Mesangial cell (primary cell): Measurements from ENCODE around the gene GCHFR. TPM values are rescaled to one million over a fixed set of nuclear protein-coding genes. Genes with fewer than 3 reads are reported as not detected.

Experiments used
- total RNA-seq: library from RNA; depleted of rRNA; stranded (reverse); fragments of >200 nt; gene quantifications from 2 replicates; pipeline ENCODE4 v1.2.3, GENCODE V29; 2015

GCHFR gene
- 24.9 and 91.1 TPM in 2 replicates for total RNA-seq

DNA sequence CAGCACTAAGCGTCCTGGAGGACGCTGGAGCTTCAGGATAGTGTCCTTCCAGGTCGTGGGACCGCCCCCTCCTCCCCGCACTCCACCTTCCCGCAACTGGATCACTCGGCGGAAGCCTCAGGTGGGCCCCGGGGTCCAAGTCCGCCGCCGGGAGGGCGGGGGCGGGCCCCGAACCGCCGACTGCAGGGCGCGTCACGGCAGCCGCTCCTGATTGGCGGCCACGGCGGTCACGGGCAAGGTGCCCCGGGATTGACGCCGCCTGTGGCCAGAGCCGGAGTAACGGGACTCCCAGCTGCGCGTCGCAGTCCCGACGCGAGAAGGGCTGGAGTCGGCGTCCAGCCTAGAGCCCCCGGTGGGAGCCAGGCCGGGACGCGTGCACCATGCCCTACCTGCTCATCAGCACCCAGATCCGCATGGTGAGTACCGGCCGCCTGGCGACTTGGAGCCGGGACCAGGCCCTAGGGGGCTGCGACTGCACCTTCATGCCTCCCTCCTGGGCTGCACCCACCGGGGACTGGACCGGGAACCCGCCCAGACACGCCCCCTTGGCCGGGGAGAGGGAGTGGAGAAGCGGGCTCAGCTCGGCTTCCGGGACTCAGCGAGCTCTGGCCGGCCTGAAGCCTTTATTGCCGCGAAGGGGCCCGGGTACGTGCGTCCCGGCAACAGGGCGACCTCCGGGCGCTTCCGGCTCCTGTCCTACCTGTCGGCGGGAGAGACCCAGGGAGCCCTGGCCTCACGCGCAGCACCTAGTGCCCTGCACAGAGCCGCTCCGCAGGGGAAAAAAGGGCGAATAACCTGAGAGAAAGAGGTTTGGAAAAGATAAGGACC is at the start of gene GCHFR:
Gene GCHFR (plus strand): TSS at position 268 of the 828 bp plus-strand sequence. CDS start 113 bp downstream, at position 381.

GRCh38 chr15:40754883-40755811 is 8.7 kb upstream of the GCHFR start, which contains the start of gene RMDN3:
RMDN3 (minus strand) TSS chr15:40755254; CDS start chr15:40754783, 471 bp downstream.

DNA sequence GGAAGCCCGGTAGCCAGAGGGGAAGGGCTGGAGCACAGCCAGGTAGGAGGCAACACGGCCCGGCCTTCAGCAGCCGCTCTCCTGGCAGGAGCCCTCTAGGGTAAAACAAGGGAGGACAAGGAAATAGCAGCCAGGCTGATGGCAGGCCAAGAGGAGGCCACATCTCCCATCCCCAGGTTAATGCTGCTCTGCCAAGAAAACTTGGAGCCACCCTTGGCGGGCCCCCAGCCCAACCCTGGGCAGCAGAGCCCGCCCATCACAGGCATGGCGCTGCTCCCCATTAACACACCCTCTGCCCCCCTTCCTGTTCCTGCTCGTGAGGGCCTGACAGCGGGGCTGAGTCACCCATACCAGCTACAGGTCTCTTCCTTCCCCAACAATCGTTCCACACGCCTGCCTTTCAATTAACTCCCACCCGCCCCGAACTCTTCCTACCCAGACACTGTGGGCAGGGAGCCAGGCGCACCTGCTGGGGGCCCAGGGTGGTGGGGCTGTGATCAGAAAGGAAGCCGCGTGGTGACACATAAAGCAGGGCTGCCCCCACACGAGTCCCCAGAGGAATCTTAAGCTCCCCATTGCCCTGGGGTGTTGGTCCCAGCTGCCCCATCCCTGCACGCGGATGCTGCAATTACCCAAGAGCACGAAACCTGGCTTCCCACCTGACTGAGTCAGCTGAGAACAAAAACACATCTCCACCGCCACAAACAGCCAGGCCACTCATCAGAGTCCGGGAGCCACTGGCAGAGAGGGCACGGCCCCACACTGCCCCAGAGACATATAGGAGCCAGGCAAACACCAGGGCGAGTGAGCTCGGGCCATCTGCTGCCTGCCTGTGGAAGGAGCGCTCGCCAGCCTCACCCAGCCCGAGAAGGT is 5.6 kb downstream of the GCHFR start, which contains the start of gene C15orf62:
Gene C15orf62 (plus strand): TSS at position 707 of the 873 bp plus-strand sequence. CDS start 516 bp downstream, outside the sequence.

GRCh38 chr15:40807028-40807887 is 43.4 kb downstream of the GCHFR start, which contains the start of the genes DNAJC17 and ZFYVE19:
DNAJC17 (minus strand) TSS chr15:40807473; CDS start chr15:40807446, 27 bp downstream.
ZFYVE19 (plus strand) TSS chr15:40807089; CDS start chr15:40807590, 501 bp downstream.

Other genes starting within 250 kb of the GCHFR start
- gene CCDC32, start 199.0 kb upstream of the GCHFR start, total RNA-seq, result 17.1 and 17.6 TPM in 2 replicates
- gene RPUSD2, start 194.8 kb upstream of the GCHFR start, total RNA-seq, result 16.3 and 16.7 TPM in 2 replicates
- 1.3 and 27.4 TPM in 2 replicates for gene KNL1, start 169.8 kb upstream of the GCHFR start, total RNA-seq
- gene RAD51, start 68.9 kb upstream of the GCHFR start, total RNA-seq, result 3.7 and 12.7 TPM in 2 replicates
- gene RMDN3, start 8.8 kb upstream of the GCHFR start, total RNA-seq, result 14.3 and 16.1 TPM in 2 replicates
- gene C15orf62, start 5.9 kb downstream of the GCHFR start, total RNA-seq, result 0.16 and 0.63 TPM in 2 replicates
- gene ZFYVE19, start 43.0 kb downstream of the GCHFR start, total RNA-seq, result 23.2 and 30.5 TPM in 2 replicates
- 32.7 and 34.9 TPM in 2 replicates for gene DNAJC17, start 43.4 kb downstream of the GCHFR start, total RNA-seq
- gene PPP1R14D, start 64.6 kb downstream of the GCHFR start, total RNA-seq, result not detected in 2 replicates
- gene SPINT1, start 80.0 kb downstream of the GCHFR start, total RNA-seq, result 64.9 and 128 TPM in 2 replicates
- 0.16 and 0.63 TPM in 2 replicates for gene RHOV, start 110.2 kb downstream of the GCHFR start, total RNA-seq
- 32.6 and 48.0 TPM in 2 replicates for gene VPS18, start 130.4 kb downstream of the GCHFR start, total RNA-seq
- 0.13 TPM in 1 of 2 replicates, not detected in the other for gene DLL4, start 165.3 kb downstream of the GCHFR start, total RNA-seq
- 47.9 and 73.2 TPM in 2 replicates for gene CHAC1, start 189.4 kb downstream of the GCHFR start, total RNA-seq